ENCODE results near the gene LRFN5. TPM values are rescaled to one million over a fixed set of nuclear protein-coding genes. Genes with fewer than 3 reads are reported as not detected.

Gene LRFN5
- total RNA-seq, 1 experiment from 2014 or later: 15.8 TPM

- DNase-seq (ENCODE audit: low spot score) (no peak), ATAC-seq (no peak)
- TF ChIP-seq NR3C1 (CRISPR knock-in tag; conservative IDR thresholded peaks at IDR 0.05; ENCODE audit: low read depth) (no peak), JAZF1 (CRISPR knock-in tag; IDR thresholded peaks at IDR 0.05) (no peak), CREB1 (CRISPR knock-in tag; IDR thresholded peaks at IDR 0.05) (no peak), NFATC4 (CRISPR knock-in tag; IDR thresholded peaks at IDR 0.05) (no peak)
- Mint-ChIP-seq H3K9me3 (peaks cover 30% of the 10 kb centered on the region), H3K4me3 (no peak overlapping the region), H3K4me1 (no peaks in the 10 kb centered on the region), H3K36me3 (peaks cover 21% of the 10 kb centered on the region), H3K27ac (no peak overlapping the region), H3K27me3 (ENCODE audit: low read depth) (no peaks in the 10 kb centered on the region)
- ChIA-PET CTCF (no interaction called here), POLR2A (no interaction called here)
These were observed 132.5 kb downstream of the LRFN5 start for GRCh38 chr14:41739203-41739602.

GRCh38 chr14:41743140-41743539 lies 136.5 kb downstream of the LRFN5 start:
- POLR2A ChIA-PET: no interaction called here
- peaks cover 7% of the 10 kb centered on the region; the same call in 1 of the 2 replicates for H3K9me3 Mint-ChIP-seq
- no peak overlapping the region for H3K4me3 Mint-ChIP-seq
- TF ChIP-seq ATF2 (CRISPR knock-in tag; IDR thresholded peaks at IDR 0.05; ENCODE audit: borderline replicate concordance, low read depth) (no peak), NFYB (CRISPR knock-in tag; conservative IDR thresholded peaks at IDR 0.05; ENCODE audit: low read depth) (no peak), GABPB1 (CRISPR knock-in tag; IDR thresholded peaks at IDR 0.05) (no peak), ZNF121 (CRISPR knock-in tag; IDR thresholded peaks at IDR 0.05) (no peak), ZNF512 (CRISPR knock-in tag; IDR thresholded peaks at IDR 0.05; ENCODE audit: borderline replicate concordance) (no peak), ZNF138 (CRISPR knock-in tag; conservative IDR thresholded peaks at IDR 0.05) (no peak)
- H3K27me3 Mint-ChIP-seq (ENCODE audit: low read depth): no peaks in the 10 kb centered on the region
- no peak overlapping the region for H3K27ac Mint-ChIP-seq
- no peak for ATAC-seq
- DNase-seq (ENCODE audit: low spot score): no peak
- 0 out of 2 replicates have a peak, but pooled peaks cover 3% of the 10 kb centered on the region for H3K36me3 Mint-ChIP-seq
- CTCF ChIA-PET: no interaction called here
- no peaks in the 10 kb centered on the region for H3K4me1 Mint-ChIP-seq

GRCh38 chr14:41749429-41749828 lies 142.8 kb downstream of the LRFN5 start:
- H3K27ac Mint-ChIP-seq: no peak overlapping the region
- no peaks in the 10 kb centered on the region; the same call in 1 of the 2 replicates for H3K27me3 Mint-ChIP-seq (ENCODE audit: low read depth)
- CTCF ChIA-PET: no interaction called here
- DNase-seq (ENCODE audit: low spot score) (no peak), ATAC-seq (no peak)
- 0 out of 2 replicates have a peak, but pooled peaks cover 3% of the 10 kb centered on the region for H3K36me3 Mint-ChIP-seq
- H3K4me3 Mint-ChIP-seq: no peak overlapping the region
- peaks cover 4% of the 10 kb centered on the region for H3K9me3 Mint-ChIP-seq
- POLR2A ChIA-PET: no interaction called here
- no peaks in the 10 kb centered on the region for H3K4me1 Mint-ChIP-seq
- TF ChIP-seq TCF7 (CRISPR knock-in tag; IDR thresholded peaks at IDR 0.05; ENCODE audit: low read depth) (no peak), CREB1 (CRISPR knock-in tag; IDR thresholded peaks at IDR 0.05) (no peak), AR (CRISPR knock-in tag; IDR thresholded peaks at IDR 0.05) (no peak), AFF4 (CRISPR knock-in tag; IDR thresholded peaks at IDR 0.05; ENCODE audit: borderline replicate concordance) (no peak), FOXP1 (CRISPR knock-in tag; IDR thresholded peaks at IDR 0.05; ENCODE audit: borderline replicate concordance) (no peak), ZNF219 (CRISPR knock-in tag; IDR thresholded peaks at IDR 0.05; ENCODE audit: borderline replicate concordance) (no peak), ELF4 (CRISPR knock-in tag; IDR thresholded peaks at IDR 0.05; ENCODE audit: low read depth) (no peak), GABPB1 (CRISPR knock-in tag; IDR thresholded peaks at IDR 0.05) (no peak), HMGA2 (CRISPR knock-in tag; IDR thresholded peaks at IDR 0.05) (no peak), SP1 (CRISPR knock-in tag; conservative IDR thresholded peaks at IDR 0.05) (no peak), MXD4 (CRISPR knock-in tag; IDR thresholded peaks at IDR 0.05; ENCODE audit: borderline replicate concordance) (no peak), NR1H2 (CRISPR knock-in tag; IDR thresholded peaks at IDR 0.05) (no peak), ZNF512 (CRISPR knock-in tag; IDR thresholded peaks at IDR 0.05; ENCODE audit: borderline replicate concordance) (no peak), NR3C1 (CRISPR knock-in tag; conservative IDR thresholded peaks at IDR 0.05; ENCODE audit: low read depth) (no peak), PRRX2 (CRISPR knock-in tag; IDR thresholded peaks at IDR 0.05) (no peak), ZNF317 (CRISPR knock-in tag; IDR thresholded peaks at IDR 0.05; ENCODE audit: borderline replicate concordance, low read depth) (no peak)
